OCI-LY7 (cell line): ENCODE results near the gene SKOR2.

Experiments used
- EZH2phosphoT487 ChIP-seq: fragments of 200-600 bp; sonication (generic); IDR thresholded peaks from 2 replicates; pipeline ENCODE4 v1.6.1; 2018; ENCODE audit warnings: low read depth, borderline replicate concordance, mild to moderate bottlenecking, mixed run types, antibody characterized with exemption, low read length, moderate library complexity, mixed read lengths
- TF ChIP-seq, protein P1 (sequence below): fragments of 200-600 bp; sonication (generic); conservative IDR thresholded peaks from 2 replicates; pipeline ENCODE4 v1.5.1; 2014; ENCODE audit warnings: mild to moderate bottlenecking, antibody characterized with exemption, low read length, moderate library complexity, mixed read lengths

DNA sequence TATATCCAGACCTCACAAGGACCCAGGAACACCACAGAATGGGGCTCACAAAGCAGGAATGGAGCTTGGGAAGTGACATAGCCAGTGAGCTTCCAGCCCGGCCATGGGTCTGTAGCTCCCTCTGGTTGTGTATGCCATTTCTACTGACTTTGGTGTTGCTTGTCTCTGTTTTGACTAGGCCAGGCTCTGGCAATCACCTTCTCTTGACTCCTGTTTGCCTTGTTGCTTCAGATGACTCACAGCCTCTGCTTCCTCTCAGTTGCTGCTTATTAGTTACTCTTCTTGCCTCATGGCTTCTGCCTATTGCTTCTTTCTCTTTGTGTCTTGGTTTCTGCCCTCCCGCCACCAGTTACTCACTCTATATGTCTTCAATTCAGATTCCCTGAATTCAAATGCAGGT lies 59.5 kb downstream of the SKOR2 start:
- TF ChIP-seq, protein P1, sequence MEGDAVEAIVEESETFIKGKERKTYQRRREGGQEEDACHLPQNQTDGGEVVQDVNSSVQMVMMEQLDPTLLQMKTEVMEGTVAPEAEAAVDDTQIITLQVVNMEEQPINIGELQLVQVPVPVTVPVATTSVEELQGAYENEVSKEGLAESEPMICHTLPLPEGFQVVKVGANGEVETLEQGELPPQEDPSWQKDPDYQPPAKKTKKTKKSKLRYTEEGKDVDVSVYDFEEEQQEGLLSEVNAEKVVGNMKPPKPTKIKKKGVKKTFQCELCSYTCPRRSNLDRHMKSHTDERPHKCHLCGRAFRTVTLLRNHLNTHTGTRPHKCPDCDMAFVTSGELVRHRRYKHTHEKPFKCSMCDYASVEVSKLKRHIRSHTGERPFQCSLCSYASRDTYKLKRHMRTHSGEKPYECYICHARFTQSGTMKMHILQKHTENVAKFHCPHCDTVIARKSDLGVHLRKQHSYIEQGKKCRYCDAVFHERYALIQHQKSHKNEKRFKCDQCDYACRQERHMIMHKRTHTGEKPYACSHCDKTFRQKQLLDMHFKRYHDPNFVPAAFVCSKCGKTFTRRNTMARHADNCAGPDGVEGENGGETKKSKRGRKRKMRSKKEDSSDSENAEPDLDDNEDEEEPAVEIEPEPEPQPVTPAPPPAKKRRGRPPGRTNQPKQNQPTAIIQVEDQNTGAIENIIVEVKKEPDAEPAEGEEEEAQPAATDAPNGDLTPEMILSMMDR: no peak
- TF ChIP-seq EZH2phosphoT487: no peak
